GM04504 (cell line): ENCODE results near the gene HDLBP.

Experiments
- DNase-seq: peaks from one replicate; pipeline ENCODE4 v3.0.0-alpha.2; 2012; ENCODE audit warnings: low read depth

HDLBP gene

DNA sequence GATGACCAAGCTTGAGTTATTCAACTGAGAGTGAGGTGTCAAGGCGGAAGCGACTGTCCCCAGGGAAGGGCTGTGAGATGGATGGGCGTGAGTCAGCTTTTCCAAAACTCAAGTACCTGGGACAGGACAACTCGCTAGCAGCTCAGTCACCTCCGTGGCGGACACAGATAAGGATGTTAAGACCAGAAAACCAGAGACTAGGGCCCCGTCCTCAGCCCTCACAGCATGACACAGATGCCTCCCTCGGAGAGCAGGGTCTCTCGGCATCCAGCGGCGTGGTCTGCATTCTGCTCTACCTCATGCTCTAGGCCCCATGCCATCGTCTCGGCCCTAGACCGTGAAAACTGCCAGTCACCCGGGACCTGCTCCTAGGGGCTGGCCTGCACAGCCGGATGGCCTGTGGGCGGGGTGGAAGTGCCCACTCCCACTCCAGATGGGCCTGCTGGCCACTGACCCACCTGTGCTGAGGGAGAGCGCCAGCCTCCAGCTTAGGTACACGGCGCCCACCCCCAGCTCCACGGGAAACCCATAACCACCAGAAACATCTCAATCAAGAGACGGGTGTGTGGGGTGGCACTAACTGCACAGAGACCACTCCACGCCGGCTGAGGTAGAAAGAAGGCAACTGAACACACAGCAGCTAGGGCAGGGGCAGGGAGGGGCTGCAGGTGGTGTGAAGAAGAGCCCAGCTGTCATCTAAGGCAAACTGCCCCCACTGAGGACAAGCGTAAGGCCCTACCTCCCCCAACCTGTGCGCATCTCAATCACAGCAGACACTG is 87.2 kb downstream of the HDLBP start:
- DNase-seq = no peak

- DNase-seq = no peak
Observed at GRCh38 chr2:241227594-241227993, 87.9 kb downstream of the HDLBP start.

DNA sequence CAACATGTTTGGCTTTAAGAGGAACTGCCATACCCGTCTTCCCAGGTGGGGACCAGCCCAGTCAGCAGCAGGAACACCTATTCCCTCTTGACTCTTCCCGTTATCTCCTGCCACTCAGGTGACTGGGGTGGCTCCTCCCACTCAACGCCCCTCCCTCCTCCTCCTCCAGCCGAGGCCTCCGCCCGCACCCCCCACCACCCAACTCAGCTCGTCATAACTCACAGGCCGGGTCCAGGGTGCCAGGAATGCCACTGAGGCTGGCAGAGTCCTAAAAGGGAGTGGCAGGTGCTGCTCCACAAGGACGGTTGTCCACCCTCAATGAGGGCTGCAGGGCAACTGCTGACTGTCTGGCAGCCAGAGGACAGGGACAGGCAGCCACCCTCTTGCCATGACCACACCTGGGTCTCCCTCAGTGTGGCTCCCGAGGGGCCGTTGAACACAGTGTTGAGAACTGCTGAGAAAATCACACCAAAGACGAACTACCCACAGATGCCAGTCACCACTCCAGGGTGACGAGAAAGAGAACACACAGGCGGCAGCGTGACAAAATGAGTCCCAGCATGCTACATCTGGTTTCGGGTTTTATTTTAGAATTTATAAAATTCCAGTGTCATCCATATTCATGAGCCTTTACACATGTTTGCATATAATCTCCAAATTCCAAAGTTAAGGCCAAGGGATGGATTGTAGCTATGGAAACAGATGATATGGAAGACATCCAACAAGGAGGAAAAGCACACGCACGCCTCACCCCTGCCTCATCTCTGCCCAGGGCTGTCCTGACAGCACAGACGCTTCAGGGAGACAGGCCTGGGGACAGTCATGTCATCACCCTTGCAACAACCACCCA is 88.5 kb downstream of the HDLBP start:
- no peak for DNase-seq

- DNase-seq = no peak
Observed at GRCh38 chr2:241225983-241226382, 89.5 kb downstream of the HDLBP start.

DNA sequence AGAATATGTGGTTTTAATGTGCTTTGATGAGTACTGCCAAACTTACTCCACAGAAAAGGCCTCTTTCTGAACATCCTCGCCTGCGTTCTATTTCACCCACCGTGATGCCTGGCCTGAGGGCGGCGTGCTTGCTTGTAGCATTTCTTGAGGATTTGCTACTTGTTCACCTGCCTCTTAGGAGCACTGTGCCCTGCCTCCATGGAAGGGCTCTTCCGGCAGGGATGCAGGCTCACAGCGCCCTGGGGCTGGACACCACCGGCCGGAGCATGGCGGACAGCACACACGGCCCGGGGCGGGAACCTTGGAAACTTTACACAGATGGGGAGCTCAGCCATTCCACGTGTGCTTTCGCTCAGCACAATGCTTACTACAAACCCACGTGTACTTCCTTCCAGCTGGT is 89.9 kb downstream of the HDLBP start:
- no peak for DNase-seq

DNA sequence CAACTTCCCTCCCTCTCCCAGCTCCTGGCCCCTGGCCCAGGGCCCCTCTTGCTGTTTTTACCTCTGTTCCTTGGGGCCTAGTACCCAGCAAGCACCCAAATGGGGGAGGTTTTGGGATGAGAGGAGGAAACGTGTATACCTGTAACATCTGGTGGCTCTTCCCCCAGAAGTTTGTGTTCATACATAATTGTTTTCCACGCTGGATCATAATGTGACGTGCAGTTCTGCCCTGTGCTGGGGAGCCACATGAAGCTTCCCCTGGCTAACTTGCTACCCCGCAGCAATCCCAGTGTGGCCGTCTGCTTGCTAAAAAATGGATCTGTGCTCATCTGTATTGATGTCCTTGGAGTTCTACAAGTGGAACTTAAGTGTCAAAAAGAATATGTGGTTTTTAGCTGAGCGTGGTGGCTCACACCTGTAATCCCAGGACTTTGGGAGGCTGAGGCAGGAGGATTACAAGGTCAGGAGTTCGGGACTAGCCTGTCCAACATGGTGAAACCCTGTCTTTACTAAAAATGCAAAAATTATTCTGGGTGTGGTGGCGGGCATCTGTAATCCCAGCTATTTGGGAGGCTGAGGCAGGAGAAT is 90.5 kb downstream of the HDLBP start:
- no peak for DNase-seq

GRCh38 chr2:241224018-241224850 is 91.2 kb downstream of the HDLBP start:
- DNase-seq = no peak

- DNase-seq = no peak
Observed at GRCh38 chr2:241223211-241224017, 92.1 kb downstream of the HDLBP start.

DNA sequence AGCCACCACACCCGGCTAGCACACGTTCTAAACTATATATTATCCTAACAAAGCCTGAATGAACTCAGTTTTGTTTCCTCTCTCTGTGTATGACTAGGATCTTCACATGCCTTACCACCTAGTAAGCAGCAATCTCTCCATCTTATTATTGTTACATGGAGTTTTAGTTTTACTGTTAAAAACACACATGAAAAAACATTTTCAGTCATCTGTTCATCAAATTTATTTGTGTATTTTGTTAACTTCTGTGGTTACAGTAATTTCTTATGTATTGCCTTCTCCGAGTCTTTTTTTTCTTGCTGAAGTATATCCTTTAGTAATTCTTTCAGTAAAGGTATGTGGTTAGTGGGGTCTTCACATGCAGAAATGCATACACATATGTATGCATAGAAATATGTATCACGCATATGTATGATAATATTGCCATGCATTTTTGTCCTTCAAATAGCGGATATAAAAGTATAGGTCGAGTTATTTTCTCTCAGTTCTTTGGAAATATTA is 95.6 kb downstream of the HDLBP start:
- DNase-seq = no peak

- no peak for DNase-seq
Observed at GRCh38 chr2:241219030-241219382, 96.5 kb downstream of the HDLBP start.

- no peak for DNase-seq
Observed at GRCh38 chr2:241218131-241219029, 97.1 kb downstream of the HDLBP start.

DNA sequence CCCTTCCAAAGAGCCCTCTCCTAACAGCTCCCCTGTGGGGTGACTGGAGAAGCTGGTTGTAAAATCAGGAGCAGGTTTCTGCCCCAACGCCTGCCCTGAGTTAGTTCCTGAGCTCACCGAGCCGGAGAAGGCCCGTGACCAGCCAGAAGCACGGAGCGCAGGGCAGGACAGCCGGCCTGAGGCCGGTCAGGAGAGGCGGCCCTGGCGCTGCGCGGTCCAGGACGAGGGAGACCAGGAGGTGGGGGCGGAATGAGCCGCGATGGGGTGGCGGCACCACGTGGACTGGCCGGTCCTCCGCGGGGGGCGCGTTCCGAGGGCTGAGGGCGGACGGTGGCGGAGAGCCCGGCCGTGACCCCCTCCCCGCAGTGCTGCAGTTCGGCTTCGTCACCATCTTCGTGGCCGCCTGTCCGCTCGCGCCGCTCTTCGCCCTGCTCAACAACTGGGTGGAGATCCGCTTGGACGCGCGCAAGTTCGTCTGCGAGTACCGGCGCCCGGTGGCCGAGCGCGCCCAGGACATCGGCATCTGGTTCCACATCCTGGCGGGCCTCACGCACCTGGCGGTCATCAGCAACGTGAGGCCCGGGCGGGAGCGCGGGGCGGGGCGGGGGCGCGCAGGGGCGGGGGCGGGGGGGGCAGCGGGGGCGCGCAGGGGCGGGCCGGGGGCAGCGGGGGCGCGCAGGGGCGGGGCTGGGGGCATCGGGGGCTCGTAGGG is 98.0 kb downstream of the HDLBP start:
- DNase-seq = no peak

DNA sequence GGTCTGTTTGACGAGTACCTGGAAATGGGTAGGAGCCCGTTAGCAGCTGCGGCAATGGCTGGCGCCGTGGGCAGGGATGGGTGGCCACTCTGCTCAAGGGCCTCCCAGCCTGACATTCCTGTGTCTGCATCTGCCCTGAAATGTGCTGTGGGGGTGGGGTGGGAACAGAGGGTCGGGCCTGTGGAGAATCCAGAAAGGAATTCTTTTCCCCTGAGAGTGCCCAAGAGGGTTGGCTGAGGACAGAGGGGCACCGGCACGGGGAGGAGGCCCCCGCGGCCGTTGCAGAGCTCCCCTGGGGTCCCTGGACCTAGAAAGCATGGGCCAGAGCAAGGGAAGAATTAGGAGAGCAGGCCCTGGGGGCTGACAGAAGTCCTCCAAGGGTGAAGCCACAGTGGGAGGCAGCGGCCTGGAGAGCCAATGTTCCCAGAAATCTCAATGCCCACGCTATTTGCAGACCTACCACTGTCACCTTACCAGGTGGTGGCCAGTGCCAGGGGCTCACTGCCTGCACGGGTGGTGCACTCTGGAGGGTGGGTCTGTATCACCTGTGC is 99.2 kb downstream of the HDLBP start:
- DNase-seq = no peak

DNA sequence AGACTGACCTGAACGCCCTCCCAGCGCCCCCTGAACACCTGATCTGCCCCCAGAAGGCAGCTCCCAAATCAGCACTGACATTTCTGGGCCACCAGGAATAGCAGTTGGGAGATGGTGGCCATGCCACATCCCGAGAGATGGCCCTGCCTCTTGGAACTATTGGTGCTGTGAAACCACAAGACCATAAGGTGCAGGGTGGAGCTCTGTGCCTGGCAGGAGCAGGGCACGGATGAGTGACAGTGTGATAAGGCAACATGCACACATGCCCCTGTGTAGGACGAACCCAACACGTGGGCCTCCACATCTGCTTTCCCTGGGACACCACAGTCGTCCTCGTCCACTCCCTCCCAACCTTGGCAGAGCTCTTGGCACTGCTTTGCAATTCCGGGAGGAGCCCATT is 100.1 kb downstream of the HDLBP start:
- no peak for DNase-seq

DNA sequence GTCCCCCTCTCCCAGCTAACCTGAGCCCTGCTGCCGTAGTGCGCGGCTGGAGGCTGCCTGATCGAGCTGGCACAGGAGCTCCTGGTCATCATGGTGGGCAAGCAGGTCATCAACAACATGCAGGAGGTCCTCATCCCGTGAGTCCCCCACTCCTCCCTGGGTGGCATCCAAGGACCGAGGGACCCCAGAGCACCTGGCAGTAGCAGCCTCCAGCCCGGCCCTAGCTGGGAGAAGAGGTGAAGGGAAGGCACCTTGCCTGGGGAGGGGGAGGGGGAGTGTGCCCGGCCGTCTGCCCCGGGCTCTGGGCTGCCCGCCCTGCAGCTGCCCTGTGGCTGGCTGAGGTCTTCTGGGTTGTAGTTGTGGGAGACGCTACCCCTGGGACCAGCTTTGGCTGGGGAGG is 100.7 kb downstream of the HDLBP start:
- no peak for DNase-seq

DNA sequence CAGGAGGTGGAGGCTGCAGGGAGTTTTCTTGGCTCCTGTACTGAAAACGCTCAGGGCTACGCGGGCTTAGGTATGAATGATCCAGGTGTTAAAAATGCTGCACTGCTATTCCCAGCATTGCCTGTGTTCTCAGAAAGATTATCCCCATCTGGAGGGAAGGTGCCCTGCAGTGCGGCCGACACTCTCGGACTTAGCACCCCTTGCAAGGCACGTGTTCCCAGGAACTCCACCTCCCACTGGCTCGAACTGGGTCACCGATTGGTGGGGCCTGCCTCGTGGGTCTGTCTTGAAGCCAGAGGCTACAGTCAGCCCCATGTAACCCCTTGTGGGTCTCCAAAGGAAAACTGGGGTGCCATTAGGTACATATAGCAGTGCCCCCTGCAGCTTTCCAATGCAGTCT is 101.3 kb downstream of the HDLBP start:
- DNase-seq = no peak

DNA sequence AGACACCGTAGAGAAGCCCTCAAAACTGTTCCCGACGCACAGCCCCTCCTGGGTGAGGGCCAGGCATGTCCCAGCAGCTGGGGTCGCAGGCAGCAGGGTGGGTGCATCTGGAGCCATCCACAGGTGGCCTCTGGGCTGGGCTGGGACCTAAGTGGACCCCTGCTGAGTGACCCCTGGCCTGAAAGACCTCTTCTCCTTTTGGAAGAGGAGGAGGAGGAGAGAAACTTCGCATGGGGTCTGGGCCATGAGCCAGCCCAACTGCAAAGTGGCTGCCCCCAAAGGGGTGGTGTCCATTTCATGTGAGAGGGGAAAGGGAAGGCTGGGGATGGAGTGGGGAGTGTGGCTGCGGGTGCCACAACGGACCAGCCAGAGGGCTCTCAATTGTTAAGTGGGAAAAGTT is 101.9 kb downstream of the HDLBP start:
- no peak for DNase-seq

GRCh38 chr2:241213041-241213440 is 102.4 kb downstream of the HDLBP start:
- DNase-seq = no peak

- no peak for DNase-seq
Observed at GRCh38 chr2:241211276-241211675, 104.2 kb downstream of the HDLBP start.
